Uterus (tissue), 2 donors: Measurements from ENCODE around the gene DNAJC2.

Experiments used
- POLR2A ChIP-seq, 2 donors: fragments of 450-650 bp; IDR thresholded peaks; one replicate each; pipeline ENCODE4 v1.6.1; 2016; ENCODE audit warnings: antibody characterized with exemption in 2 of 2, mild to moderate bottlenecking in 1 of 2, moderate library complexity in 1 of 2
- TF ChIP-seq, protein P1 (sequence below), 4 experiments: fragments of 200-600 bp in 2 of 4; fragments of 450-650 bp in 2 of 4; sonication (generic) in 2 of 4; IDR thresholded peaks; one replicate each; pipeline ENCODE4 v1.5.1; 2016 to 2019; ENCODE audit warnings: antibody characterized with exemption in 4 of 4, mild to moderate bottlenecking in 2 of 4, moderate library complexity in 1 of 4

DNA sequence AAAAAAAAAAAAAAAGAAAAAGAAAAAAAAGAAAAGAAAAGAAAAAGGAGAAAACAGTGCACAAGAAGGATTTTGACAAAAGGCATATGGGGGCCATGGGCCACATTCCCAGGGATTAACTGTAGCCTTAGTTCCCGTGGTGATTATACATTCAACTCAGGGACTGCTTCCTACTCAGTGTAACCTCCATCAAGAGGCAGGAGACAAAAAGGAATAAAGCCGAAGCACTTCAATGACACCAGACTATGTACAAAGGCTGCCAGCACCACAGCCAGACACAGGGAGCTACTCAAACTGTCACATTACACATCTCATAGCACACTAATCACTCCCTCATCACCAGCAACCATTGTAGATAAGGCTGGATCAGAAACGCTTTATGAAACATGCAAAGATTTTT lies 52.4 kb downstream of the DNAJC2 start:
- TF ChIP-seq, protein P1, sequence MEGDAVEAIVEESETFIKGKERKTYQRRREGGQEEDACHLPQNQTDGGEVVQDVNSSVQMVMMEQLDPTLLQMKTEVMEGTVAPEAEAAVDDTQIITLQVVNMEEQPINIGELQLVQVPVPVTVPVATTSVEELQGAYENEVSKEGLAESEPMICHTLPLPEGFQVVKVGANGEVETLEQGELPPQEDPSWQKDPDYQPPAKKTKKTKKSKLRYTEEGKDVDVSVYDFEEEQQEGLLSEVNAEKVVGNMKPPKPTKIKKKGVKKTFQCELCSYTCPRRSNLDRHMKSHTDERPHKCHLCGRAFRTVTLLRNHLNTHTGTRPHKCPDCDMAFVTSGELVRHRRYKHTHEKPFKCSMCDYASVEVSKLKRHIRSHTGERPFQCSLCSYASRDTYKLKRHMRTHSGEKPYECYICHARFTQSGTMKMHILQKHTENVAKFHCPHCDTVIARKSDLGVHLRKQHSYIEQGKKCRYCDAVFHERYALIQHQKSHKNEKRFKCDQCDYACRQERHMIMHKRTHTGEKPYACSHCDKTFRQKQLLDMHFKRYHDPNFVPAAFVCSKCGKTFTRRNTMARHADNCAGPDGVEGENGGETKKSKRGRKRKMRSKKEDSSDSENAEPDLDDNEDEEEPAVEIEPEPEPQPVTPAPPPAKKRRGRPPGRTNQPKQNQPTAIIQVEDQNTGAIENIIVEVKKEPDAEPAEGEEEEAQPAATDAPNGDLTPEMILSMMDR (IDR thresholded peaks at IDR 0.05): no peak
- no peak for TF ChIP-seq POLR2A (IDR thresholded peaks at IDR 0.05)
